SK-N-SH (cell line): ENCODE data around the gene SPON1. TPM values are rescaled to one million over a fixed set of nuclear protein-coding genes. Genes with fewer than 3 reads are reported as not detected.

Source experiments
- CTCF ChIA-PET: fragments of 300-600, 350-600 bp; formaldehyde crosslinking; extraction: SDS; loops from one replicate; lab custom pipeline; 2021; lab: Yijun Ruan, JAX
- POLR2A ChIA-PET: fragments of 350-600 bp; sonication (Branson Sonifier 250); formaldehyde crosslinking; extraction: SDS; loops from one replicate; lab custom pipeline; 2020; ENCODE audit warnings: antibody characterized with exemption, inconsistent platforms; lab: Yijun Ruan, JAX
- DNase-seq: peaks from one replicate; pipeline ENCODE4 v3.0.0; 2012
- H2AFZ ChIP-seq: fragments of 200-600 bp; sonication (generic); 2 replicates; pipeline ENCODE4 v1.8.1; 2016; ENCODE audit warnings: antibody characterized with exemption, mild to moderate bottlenecking, low read depth
- H3F3A ChIP-seq: fragments of 200-600 bp; sonication (generic); replicated peaks from 2 replicates; pipeline ENCODE3; 2016; ENCODE audit warnings: antibody characterized with exemption, mild to moderate bottlenecking; ENCODE audit not compliant: insufficient read depth
- H3K27ac ChIP-seq, 2 experiments: fragments of 200-500 bp in 1 of 2; fragments of 200-600 bp in 1 of 2; sonication (Bioruptor generic) in 1 of 2; sonication (generic), shearing (Covaris generic) in 1 of 2; 2 replicates each; pipeline versions ENCODE4 v1.5.1 to v1.6.1; 2014 to 2016; ENCODE audit warnings: low read depth in 2 of 2, inconsistent platforms in 1 of 2, low read length in 1 of 2, mild to moderate bottlenecking in 1 of 2, mixed read lengths in 1 of 2
- H3K27me3 ChIP-seq: fragments of 200-600 bp; sonication (generic), shearing (Covaris generic); 2 replicates; pipeline ENCODE4 v1.6.1; 2016; ENCODE audit warnings: mixed run types; ENCODE audit not compliant: insufficient read depth
- H3K36me3 ChIP-seq, 2 experiments: fragments of 200-500 bp in 1 of 2; fragments of 200-600 bp in 1 of 2; sonication (Bioruptor generic) in 1 of 2; sonication (generic) in 1 of 2; replicated peaks in 1 of 2; 2 replicates each; pipeline versions ENCODE3 to v1.5.1; 2014 to 2016; ENCODE audit warnings: low read length in 1 of 2, mild to moderate bottlenecking in 1 of 2; ENCODE audit not compliant: insufficient read depth in 2 of 2, control insufficient read depth in 1 of 2
- H3K4me1 ChIP-seq, 2 experiments: fragments of 200-500 bp in 1 of 2; fragments of 200-600 bp in 1 of 2; sonication (Bioruptor generic) in 1 of 2; sonication (generic), shearing (Covaris generic) in 1 of 2; 2 replicates each; pipeline versions ENCODE4 v1.5.1 to v1.6.1; 2014 to 2016; ENCODE audit warnings: low read depth in 1 of 2, low read length in 1 of 2, mixed run types in 1 of 2; ENCODE audit not compliant: insufficient read depth in 2 of 2, control insufficient read depth in 1 of 2
- H3K4me2 ChIP-seq: fragments of 200-600 bp; sonication (generic), shearing (Covaris generic); 2 replicates; pipeline ENCODE4 v1.6.1; 2017; ENCODE audit warnings: mixed run types
- H3K4me3 ChIP-seq, 2 experiments: fragments of 200-500 bp in 1 of 2; fragments of 200-600 bp in 1 of 2; sonication (Bioruptor generic) in 1 of 2; sonication (generic), shearing (Covaris generic) in 1 of 2; 2 replicates each; pipeline versions ENCODE4 v1.5.1 to v1.8.1; 2014 to 2016; ENCODE audit warnings: low read depth in 2 of 2, inconsistent platforms in 1 of 2, low read length in 1 of 2, mild to moderate bottlenecking in 1 of 2, mixed read lengths in 1 of 2, moderate library complexity in 1 of 2
- H3K79me2 ChIP-seq: fragments of 200-600 bp; sonication (generic); 2 replicates; pipeline ENCODE4 v1.8.1; 2017; ENCODE audit warnings: mild to moderate bottlenecking; ENCODE audit not compliant: insufficient read depth
- H3K9ac ChIP-seq: fragments of 200-600 bp; sonication (generic); 2 replicates; pipeline ENCODE4 v1.6.1; 2017; ENCODE audit warnings: mixed run types
- H3K9me2 ChIP-seq: fragments of 200-600 bp; sonication (generic); 2 replicates; pipeline ENCODE4 v1.6.1; 2017; ENCODE audit warnings: mixed run types
- H3K9me3 ChIP-seq: fragments of 200-600 bp; sonication (generic); 2 replicates; pipeline ENCODE4 v1.6.1; 2017; ENCODE audit warnings: mixed run types, mild to moderate bottlenecking, moderate library complexity
- H4K20me1 ChIP-seq: fragments of 200-600 bp; sonication (generic); 2 replicates; pipeline ENCODE4 v1.6.1; 2017; ENCODE audit warnings: mild to moderate bottlenecking, mixed run types; ENCODE audit not compliant: insufficient read depth
- ELF1 ChIP-seq: IDR thresholded peaks from 2 replicates; pipeline ENCODE4 v1.4.0; 2012
- EZH2phosphoT487 ChIP-seq: fragments of 200-600 bp; sonication (generic); IDR thresholded peaks from 2 replicates; pipeline ENCODE4 v1.6.1; 2017; ENCODE audit warnings: low read depth, mixed run types, mild to moderate bottlenecking, antibody characterized with exemption, moderate library complexity, borderline replicate concordance
- FOXJ3 ChIP-seq: sonication (generic); formaldehyde crosslinking; IDR thresholded peaks from 2 replicates; pipeline ENCODE4 v1.5.1; 2020; ENCODE audit warnings: mild to moderate bottlenecking, missing genetic modification reagents
- FOXM1 ChIP-seq: IDR thresholded peaks from 2 replicates; pipeline ENCODE4 v1.4.0; 2012; ENCODE audit warnings: low read depth, mild to moderate bottlenecking
- GABPA ChIP-seq: IDR thresholded peaks from 2 replicates; pipeline ENCODE4 v1.4.0; 2012; ENCODE audit warnings: low read depth, mild to moderate bottlenecking
- JUND ChIP-seq: IDR thresholded peaks from 2 replicates; pipeline ENCODE4 v1.4.0; 2012
- MAX ChIP-seq: IDR thresholded peaks from 2 replicates; pipeline ENCODE4 v1.4.0; 2012; ENCODE audit warnings: low read depth
- MEF2A ChIP-seq: IDR thresholded peaks from 2 replicates; pipeline ENCODE4 v1.4.0; 2012; ENCODE audit warnings: low read depth, borderline replicate concordance
- PBX3 ChIP-seq: IDR thresholded peaks from 2 replicates; pipeline ENCODE4; 2012
- RCOR1 ChIP-seq: fragments of 150-350 bp; IDR thresholded peaks from 2 replicates; pipeline ENCODE4 v1.6.1; 2017; ENCODE audit warnings: antibody characterized with exemption, low read length
- REST ChIP-seq: IDR thresholded peaks from 2 replicates; pipeline ENCODE4 v1.6.1; 2012; ENCODE audit warnings: mild to moderate bottlenecking, low read depth, low read length, moderate library complexity
- RFX5 ChIP-seq: IDR thresholded peaks from 2 replicates; pipeline ENCODE4 v1.6.1; 2012; ENCODE audit warnings: mild to moderate bottlenecking, improper control_type of control experiment, low read length
- RXRA ChIP-seq: IDR thresholded peaks from 2 replicates; pipeline ENCODE4 v1.4.0; 2012; ENCODE audit warnings: low read depth, mild to moderate bottlenecking, borderline replicate concordance
- SMC3 ChIP-seq: IDR thresholded peaks from 2 replicates; pipeline ENCODE4 v1.6.1; 2012; ENCODE audit warnings: low read depth, low read length, improper control_type of control experiment
- TCF12 ChIP-seq: IDR thresholded peaks from 2 replicates; pipeline ENCODE4 v1.4.0; 2012
- TEAD4 ChIP-seq: IDR thresholded peaks from 2 replicates; pipeline ENCODE4 v1.4.0; 2012; ENCODE audit warnings: mild to moderate bottlenecking, borderline replicate concordance; ENCODE audit not compliant: insufficient read depth
- USF1 ChIP-seq: IDR thresholded peaks from 2 replicates; pipeline ENCODE4 v1.4.0; 2012; ENCODE audit warnings: low read depth, borderline replicate concordance
- USF2 ChIP-seq: fragments of 150-350 bp; IDR thresholded peaks from 2 replicates; pipeline ENCODE4 v1.6.1; 2017; ENCODE audit warnings: antibody characterized with exemption, low read length, low read depth, borderline replicate concordance
- YY1 ChIP-seq: IDR thresholded peaks from 2 replicates; pipeline ENCODE4 v1.4.0; 2012; ENCODE audit warnings: low read depth, mild to moderate bottlenecking
- WGBS: methylation state at CpG from one replicate; pipeline ENCODE4 v1.1.6; 2017; ENCODE audit warnings: low lambda C conversion rate; 5-methylcytosine and 5-hydroxymethylcytosine counted together
- polyA plus RNA-seq, 3 experiments: library from polyadenylated mRNA; depleted of rRNA; stranded (reverse); fragments of >200 nt; gene quantifications; 2 replicates each; pipeline ENCODE4 v1.2.3, GENCODE V29; 2012

Gene SPON1
- polyA plus RNA-seq, 1 of the 3 experiments (the other 2 are of a cell fraction) = not detected

- ChIA-PET CTCF (no interaction called here), POLR2A (no interaction called here)
- Histone ChIP-seq H2AFZ (no peak overlapping the region), H3K4me2 (no peak overlapping the region), H3K4me1 (no peaks in the 10 kb centered on the region), H4K20me1 (no peaks in the 10 kb centered on the region), H3F3A (no peaks in the 10 kb centered on the region), H3K9ac (no peak overlapping the region), H3K27me3 (no peaks in the 10 kb centered on the region), H3K4me3 (no peak overlapping the region), H3K79me2 (no peaks in the 10 kb centered on the region), H3K36me3 (no peaks in the 10 kb centered on the region), H3K27ac (no peak overlapping the region), H3K9me2 (no peaks in the 10 kb centered on the region), H3K9me3 (no peaks in the 10 kb centered on the region)
- WGBS = 54% methylated on average over 3 of the region's 3 CpGs
- no peak for DNase-seq
- TF ChIP-seq SMC3 = no peak
- no peak for TF ChIP-seq ELF1
- TF ChIP-seq YY1 = no peak
- TF ChIP-seq USF1 = no peak
- no peak for TF ChIP-seq RFX5
- TF ChIP-seq, all 33 proteins: peak for 0
Observed at GRCh38 chr11:14044916-14045315, 82.4 kb downstream of the SPON1 start.

GRCh38 chr11:14045417-14045816 is 82.9 kb downstream of the SPON1 start:
- no peaks in the 10 kb centered on the region for H3K9me2 ChIP-seq
- H3K36me3 ChIP-seq = no peaks in the 10 kb centered on the region
- no peaks in the 10 kb centered on the region for H4K20me1 ChIP-seq
- no peak overlapping the region for H3K4me3 ChIP-seq
- POLR2A ChIA-PET = no interaction called here
- no peak for DNase-seq
- WGBS = 39% methylated on average over 2 of the region's 2 CpGs
- H3K27me3 ChIP-seq = no peaks in the 10 kb centered on the region
- H3K9me3 ChIP-seq = no peaks in the 10 kb centered on the region
- no peak overlapping the region for H3K4me2 ChIP-seq
- no peak overlapping the region for H2AFZ ChIP-seq
- no peak overlapping the region for H3K27ac ChIP-seq
- CTCF ChIA-PET = no interaction called here
- no peaks in the 10 kb centered on the region for H3K79me2 ChIP-seq
- H3F3A ChIP-seq = no peaks in the 10 kb centered on the region
- H3K4me1 ChIP-seq = no peaks in the 10 kb centered on the region
- no peak overlapping the region for H3K9ac ChIP-seq
- TF ChIP-seq USF2 = no peak
- no peak for TF ChIP-seq SMC3
- no peak for TF ChIP-seq RFX5
- no peak for TF ChIP-seq JUND
- no peak for TF ChIP-seq MEF2A
- TF ChIP-seq TEAD4 = no peak
- no peak for TF ChIP-seq GABPA
- TF ChIP-seq RCOR1 = no peak
- no peak for TF ChIP-seq ELF1
- TF ChIP-seq PBX3 = no peak
- no peak for TF ChIP-seq FOXJ3 (CRISPR knock-in tag)
- TF ChIP-seq REST = no peak
- no peak for TF ChIP-seq TCF12
- TF ChIP-seq USF1 = no peak
- no peak for TF ChIP-seq EZH2phosphoT487
- TF ChIP-seq FOXM1 = no peak
- TF ChIP-seq MAX = no peak
- no peak for TF ChIP-seq RXRA
